HCT116 (cell line): Measurements from ENCODE around the gene HS6ST3.

Source experiments
- CTCF ChIP-seq, 3 experiments: fragments of 200-600 bp in 1 of 3; sonication (generic) in 1 of 3; IDR thresholded peaks in 2 of 3; conservative IDR thresholded peaks in 1 of 3; 2 replicates each; pipeline ENCODE4 v1.5.1; 2012 to 2017; ENCODE audit warnings: low read depth in 2 of 3, low read length in 2 of 3, antibody characterized with exemption in 1 of 3, borderline replicate concordance in 1 of 3, control low read depth in 1 of 3, mild to moderate bottlenecking in 1 of 3, mixed read lengths in 1 of 3, mixed run types in 1 of 3, moderate library complexity in 1 of 3; ENCODE audit not compliant: insufficient read depth in 1 of 3
- ELF1 ChIP-seq: IDR thresholded peaks from 2 replicates; pipeline ENCODE4 v1.6.1; 2012; ENCODE audit warnings: low read depth, borderline replicate concordance
- EZH2 ChIP-seq: fragments of 200-600 bp; sonication (generic); IDR thresholded peaks from 2 replicates; pipeline ENCODE4 v1.6.1; 2017; ENCODE audit warnings: antibody characterized with exemption, mixed run types
- EZH2phosphoT487 ChIP-seq: fragments of 200-600 bp; IDR thresholded peaks from 2 replicates; pipeline ENCODE4 v1.6.1; 2018; ENCODE audit warnings: antibody characterized with exemption, borderline replicate concordance
- POLR2A ChIP-seq: IDR thresholded peaks from 2 replicates; pipeline ENCODE4 v1.7.0; 2011; ENCODE audit warnings: borderline replicate concordance; ENCODE audit not compliant: insufficient read depth, insufficient read length; ENCODE audit errors: extremely low read depth
- POLR2AphosphoS5 ChIP-seq: IDR thresholded peaks from 2 replicates; pipeline ENCODE4 v1.6.1; 2011; ENCODE audit warnings: mild to moderate bottlenecking, low read depth, low read length, moderate library complexity
- RAD21 ChIP-seq: IDR thresholded peaks from 2 replicates; pipeline ENCODE4 v1.6.1; 2012; ENCODE audit warnings: low read depth, mild to moderate bottlenecking
- REST ChIP-seq: IDR thresholded peaks from 2 replicates; pipeline ENCODE4 v1.6.1; 2012; ENCODE audit warnings: low read depth
- SIN3A ChIP-seq: IDR thresholded peaks from 2 replicates; pipeline ENCODE4 v1.6.1; 2012; ENCODE audit warnings: low read depth
- SP1 ChIP-seq: IDR thresholded peaks from 2 replicates; pipeline ENCODE4 v1.6.1; 2012; ENCODE audit warnings: low read depth
- ZFX ChIP-seq: fragments of 450-650 bp; IDR thresholded peaks from 2 replicates; pipeline ENCODE4 v1.6.1; 2017
- ZNF274 ChIP-seq: fragments of 200-500 bp; sonication (Bioruptor generic); IDR thresholded peaks from 2 replicates; pipeline ENCODE4 v1.6.1; 2014; ENCODE audit warnings: mild to moderate bottlenecking, low read depth, low read length, inconsistent platforms

- TF ChIP-seq REST (no peak), CTCF (IDR thresholded peaks at IDR 0.05 in 2 of 3, conservative IDR thresholded peaks at IDR 0.05 in 1 of 3; ENCODE audit: borderline replicate concordance in 1 of 3, insufficient read depth in 1 of 3, low read depth in 2 of 3, low read length in 2 of 3) (no peak), POLR2A (no peak), POLR2AphosphoS5 (no peak), RAD21 (no peak), SP1 (no peak), EZH2 (no peak), SIN3A (no peak), EZH2phosphoT487 (no peak), ZFX (no peak), ZNF274 (no peak), ELF1 (no peak)
Measured at GRCh38 chr13:96575423-96576320, 485.8 kb downstream of the HS6ST3 start.
